Osteocyte (in vitro differentiated cells): ENCODE data around the gene GNPDA2. TPM values are rescaled to one million over a fixed set of nuclear protein-coding genes. Genes with fewer than 3 reads are reported as not detected.
A peak's percentile ranks its signal among the peaks of the same experiment; 100 is the strongest.

Source experiments
- DNase-seq: peaks from one replicate; pipeline ENCODE4 v3.0.0; 2021; ENCODE audit warnings: mixed read lengths; ENCODE audit not compliant: unreplicated experiment; ENCODE audit errors: extremely low spot score
- H3K27ac Mint-ChIP-seq: one replicate; pipeline ENCODE4 v1.8.0; 2021; ENCODE audit warnings: mild to moderate bottlenecking, mixed read lengths; ENCODE audit not compliant: unreplicated experiment
- H3K27me3 Mint-ChIP-seq: one replicate; pipeline ENCODE4 v1.8.0; 2021; ENCODE audit warnings: mixed read lengths; ENCODE audit not compliant: unreplicated experiment
- H3K36me3 Mint-ChIP-seq: one replicate; pipeline ENCODE4 v1.8.0; 2021; ENCODE audit warnings: mixed read lengths; ENCODE audit not compliant: unreplicated experiment
- H3K4me1 Mint-ChIP-seq: one replicate; pipeline ENCODE4 v1.8.0; 2021; ENCODE audit warnings: mixed read lengths; ENCODE audit not compliant: unreplicated experiment
- H3K4me3 Mint-ChIP-seq: one replicate; pipeline ENCODE4 v1.8.0; 2021; ENCODE audit warnings: mild to moderate bottlenecking, moderate library complexity, mixed read lengths; ENCODE audit not compliant: unreplicated experiment
- H3K9me3 Mint-ChIP-seq: one replicate; pipeline ENCODE4 v1.8.0; 2021; ENCODE audit warnings: mixed read lengths; ENCODE audit not compliant: unreplicated experiment
- total RNA-seq: library from RNA; stranded (reverse); gene quantifications from 2 replicates; pipeline ENCODE4 v1.2.1, GENCODE V29; 2021
- TF ChIP-seq, protein P1 (sequence below): fragments of 200-600 bp; sonication (generic); IDR thresholded peaks from 2 replicates; pipeline ENCODE4 v1.5.0; 2021; ENCODE audit warnings: antibody characterized with exemption, mild to moderate bottlenecking, moderate library complexity

Gene GNPDA2
- total RNA-seq, 1 donor from 2014 or later = 16.6 TPM

GRCh38 chr4:44700427-44700826, 25.9 kb downstream of the GNPDA2 start:
- H3K27me3 Mint-ChIP-seq = no peaks in the 10 kb centered on the region
- no peak for DNase-seq
- H3K4me1 Mint-ChIP-seq = no peaks in the 10 kb centered on the region
- no peaks in the 10 kb centered on the region for H3K9me3 Mint-ChIP-seq
- no peak overlapping the region for H3K27ac Mint-ChIP-seq
- no peak overlapping the region for H3K4me3 Mint-ChIP-seq
- TF ChIP-seq, protein P1, sequence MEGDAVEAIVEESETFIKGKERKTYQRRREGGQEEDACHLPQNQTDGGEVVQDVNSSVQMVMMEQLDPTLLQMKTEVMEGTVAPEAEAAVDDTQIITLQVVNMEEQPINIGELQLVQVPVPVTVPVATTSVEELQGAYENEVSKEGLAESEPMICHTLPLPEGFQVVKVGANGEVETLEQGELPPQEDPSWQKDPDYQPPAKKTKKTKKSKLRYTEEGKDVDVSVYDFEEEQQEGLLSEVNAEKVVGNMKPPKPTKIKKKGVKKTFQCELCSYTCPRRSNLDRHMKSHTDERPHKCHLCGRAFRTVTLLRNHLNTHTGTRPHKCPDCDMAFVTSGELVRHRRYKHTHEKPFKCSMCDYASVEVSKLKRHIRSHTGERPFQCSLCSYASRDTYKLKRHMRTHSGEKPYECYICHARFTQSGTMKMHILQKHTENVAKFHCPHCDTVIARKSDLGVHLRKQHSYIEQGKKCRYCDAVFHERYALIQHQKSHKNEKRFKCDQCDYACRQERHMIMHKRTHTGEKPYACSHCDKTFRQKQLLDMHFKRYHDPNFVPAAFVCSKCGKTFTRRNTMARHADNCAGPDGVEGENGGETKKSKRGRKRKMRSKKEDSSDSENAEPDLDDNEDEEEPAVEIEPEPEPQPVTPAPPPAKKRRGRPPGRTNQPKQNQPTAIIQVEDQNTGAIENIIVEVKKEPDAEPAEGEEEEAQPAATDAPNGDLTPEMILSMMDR = no peak
- peaks cover 47% of the 10 kb centered on the region for H3K36me3 Mint-ChIP-seq

DNA sequence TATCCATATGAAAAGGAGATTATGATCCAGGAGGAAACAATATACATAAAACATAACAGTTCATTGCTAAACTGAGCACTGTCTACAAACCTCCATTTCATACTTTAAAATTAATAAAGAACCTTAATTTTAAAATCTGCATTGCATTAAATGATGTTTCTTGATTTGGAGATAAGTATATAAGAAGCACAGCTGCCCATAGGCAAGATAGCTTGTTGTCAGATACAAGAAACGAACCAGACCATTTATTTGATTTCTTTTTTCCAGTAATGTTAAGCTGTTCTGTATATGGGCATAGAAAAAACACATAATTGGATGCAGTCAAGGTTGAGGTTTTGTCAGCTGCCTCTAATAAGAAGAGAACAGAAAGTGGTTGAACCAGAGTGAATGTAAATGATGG, 41.7 kb downstream of the GNPDA2 start:
- Mint-ChIP-seq H3K4me1 (peaks cover 12% of the 10 kb centered on the region), H3K9me3 (no peaks in the 10 kb centered on the region), H3K36me3 (peaks cover 36% of the 10 kb centered on the region), H3K4me3 (no peak overlapping the region), H3K27me3 (no peaks in the 10 kb centered on the region), H3K27ac (no peak overlapping the region)
- TF ChIP-seq, protein P1 = no peak
- DNase-seq = no peak

DNA sequence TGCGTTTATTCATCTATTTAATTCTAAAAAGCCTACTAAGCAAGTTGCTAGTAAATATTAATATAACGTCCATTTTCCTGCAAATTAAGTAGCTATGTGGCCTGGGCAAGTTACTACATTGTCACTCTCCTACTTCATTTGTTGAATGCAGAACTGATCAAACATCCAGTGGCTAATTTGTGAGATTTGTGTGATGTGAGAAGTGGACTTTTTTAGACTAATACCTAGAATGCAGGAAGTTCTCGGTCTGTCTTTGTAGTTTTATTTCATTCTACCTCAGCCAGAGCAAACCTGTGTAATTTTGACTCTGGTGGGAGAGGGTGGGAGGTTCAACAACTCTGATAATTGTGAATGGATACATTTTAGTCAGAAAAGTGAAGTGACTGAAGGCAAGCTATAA, 47.3 kb downstream of the GNPDA2 start:
- Mint-ChIP-seq H3K4me3 (peak overlapping the region; percentile 95), H3K9me3 (no peaks in the 10 kb centered on the region), H3K36me3 (peaks cover 3% of the 10 kb centered on the region), H3K27me3 (peaks cover 10% of the 10 kb centered on the region), H3K4me1 (peaks cover 31% of the 10 kb centered on the region), H3K27ac (peak overlapping the region; percentile 99)
- TF ChIP-seq, protein P1 = no peak
- no peak for DNase-seq

- Mint-ChIP-seq H3K27me3 (peaks cover 10% of the 10 kb centered on the region), H3K27ac (peak within 1 kb of the TSS; percentile 99), H3K9me3 (no peaks in the 10 kb centered on the region), H3K36me3 (peaks cover 2% of the 10 kb centered on the region), H3K4me3 (peak within 1 kb of the TSS; percentile 95), H3K4me1 (peaks cover 31% of the 10 kb centered on the region)
- TF ChIP-seq, protein P1 = no peak
- peak; percentile 94 for DNase-seq
These were observed 48.0 kb downstream of the GNPDA2 start, which contains the start of gene GUF1 for GRCh38 chr4:44678094-44679041. TSS of gene GUF1 (plus strand) at chr4:44678420. CDS start at chr4:44678623, 203 bp downstream.

DNA sequence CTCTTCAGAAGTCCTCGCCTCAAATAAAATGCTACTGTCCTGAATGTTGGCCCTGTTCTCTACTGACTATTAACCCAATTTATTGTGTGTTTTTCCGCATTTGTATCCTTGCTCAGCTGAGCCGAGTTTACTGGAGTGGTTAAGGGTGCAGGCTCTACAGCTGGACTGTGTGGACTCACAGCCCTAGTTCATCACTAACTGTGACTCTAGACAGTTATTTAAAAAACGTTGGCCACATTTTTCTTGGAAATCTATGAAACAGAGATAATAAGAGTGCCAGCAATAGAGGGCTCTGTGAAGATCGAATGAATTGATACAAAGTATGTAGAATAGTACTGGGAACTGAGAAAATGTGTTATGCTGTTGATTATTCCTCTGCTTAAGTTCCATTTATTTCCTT, 51.0 kb downstream of the GNPDA2 start:
- H3K27me3 Mint-ChIP-seq = peaks cover 19% of the 10 kb centered on the region
- no peak for DNase-seq
- H3K27ac Mint-ChIP-seq = no peak overlapping the region
- no peak overlapping the region for H3K4me3 Mint-ChIP-seq
- no peaks in the 10 kb centered on the region for H3K9me3 Mint-ChIP-seq
- peaks cover 23% of the 10 kb centered on the region for H3K4me1 Mint-ChIP-seq
- TF ChIP-seq, protein P1 = no peak
- no peaks in the 10 kb centered on the region for H3K36me3 Mint-ChIP-seq
